ENCODE results near the gene RAB11FIP4.

RAB11FIP4 gene

DNA sequence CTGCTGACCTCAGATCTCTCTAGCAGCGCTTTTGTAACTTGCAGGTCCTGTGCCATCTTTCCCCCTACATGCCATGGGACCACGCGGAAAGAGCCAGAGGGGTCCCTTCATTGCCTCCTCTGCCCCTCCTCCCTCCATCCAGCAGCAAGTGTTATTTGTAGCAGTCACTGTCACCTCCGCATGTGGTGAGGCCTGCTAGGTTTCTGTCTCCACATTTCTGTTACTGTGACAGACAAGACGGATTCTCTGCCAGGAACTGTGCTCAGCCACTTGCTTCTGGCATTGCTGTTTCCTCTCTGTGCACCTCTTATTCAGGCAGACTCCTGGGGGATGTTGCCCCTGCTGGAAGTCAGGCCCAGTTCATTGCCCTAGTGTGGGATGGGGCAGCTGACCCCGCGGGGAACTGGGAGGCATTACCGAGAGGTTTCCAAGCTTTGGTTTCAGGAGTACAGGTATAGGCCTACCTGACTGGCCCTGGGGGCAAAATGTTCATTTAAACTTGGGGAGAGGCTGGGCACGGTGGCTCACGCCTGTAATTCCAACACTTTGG lies 61.2 kb downstream of the RAB11FIP4 start:
- in situ Hi-C loops (cut with MboI; ENCODE audit: low sequenced_read_pairs): no loop called here

DNA sequence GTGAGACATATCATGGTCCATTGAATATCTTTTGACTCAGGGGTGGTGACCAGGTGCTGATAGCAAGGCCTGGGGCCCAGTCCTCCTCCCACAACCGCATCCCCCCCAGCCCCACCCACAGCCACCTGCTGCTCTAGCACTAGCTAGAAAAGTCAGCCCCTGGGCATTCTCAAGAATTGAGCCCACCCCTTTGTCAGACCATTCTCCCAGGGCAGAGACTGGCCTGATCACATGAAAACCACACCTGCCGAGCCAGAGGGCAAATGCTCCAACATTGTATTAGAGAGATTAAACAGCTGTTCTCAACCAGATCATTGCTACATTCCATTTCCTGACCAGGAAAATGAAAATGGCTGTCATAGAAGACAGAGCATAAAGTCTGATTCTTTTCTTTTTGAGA lies 62.4 kb downstream of the RAB11FIP4 start:
- in situ Hi-C loops (cut with MboI; ENCODE audit: low sequenced_read_pairs): no loop called here

DNA sequence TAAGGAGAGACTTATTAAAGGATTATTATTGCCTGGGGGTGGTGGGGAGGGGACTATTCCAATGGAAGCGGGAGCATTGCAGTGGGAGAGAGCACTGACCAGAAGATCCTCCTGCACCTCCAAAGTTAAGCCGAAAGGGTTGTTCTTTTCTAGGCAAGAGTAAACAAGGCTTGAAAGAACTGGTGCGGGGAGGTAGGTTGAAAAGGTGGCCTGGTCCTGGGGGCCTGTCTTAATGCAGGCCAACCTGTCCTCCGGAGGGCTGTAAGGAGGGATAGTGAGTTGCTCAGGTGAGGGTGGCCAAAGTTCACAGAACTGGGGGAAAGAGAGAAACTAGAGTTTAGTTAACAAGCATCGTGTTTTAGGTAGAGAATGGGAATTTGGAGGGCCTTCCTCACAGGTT lies 65.3 kb downstream of the RAB11FIP4 start:
- in situ Hi-C loops (cut with MboI; ENCODE audit: low sequenced_read_pairs): no loop called here

DNA sequence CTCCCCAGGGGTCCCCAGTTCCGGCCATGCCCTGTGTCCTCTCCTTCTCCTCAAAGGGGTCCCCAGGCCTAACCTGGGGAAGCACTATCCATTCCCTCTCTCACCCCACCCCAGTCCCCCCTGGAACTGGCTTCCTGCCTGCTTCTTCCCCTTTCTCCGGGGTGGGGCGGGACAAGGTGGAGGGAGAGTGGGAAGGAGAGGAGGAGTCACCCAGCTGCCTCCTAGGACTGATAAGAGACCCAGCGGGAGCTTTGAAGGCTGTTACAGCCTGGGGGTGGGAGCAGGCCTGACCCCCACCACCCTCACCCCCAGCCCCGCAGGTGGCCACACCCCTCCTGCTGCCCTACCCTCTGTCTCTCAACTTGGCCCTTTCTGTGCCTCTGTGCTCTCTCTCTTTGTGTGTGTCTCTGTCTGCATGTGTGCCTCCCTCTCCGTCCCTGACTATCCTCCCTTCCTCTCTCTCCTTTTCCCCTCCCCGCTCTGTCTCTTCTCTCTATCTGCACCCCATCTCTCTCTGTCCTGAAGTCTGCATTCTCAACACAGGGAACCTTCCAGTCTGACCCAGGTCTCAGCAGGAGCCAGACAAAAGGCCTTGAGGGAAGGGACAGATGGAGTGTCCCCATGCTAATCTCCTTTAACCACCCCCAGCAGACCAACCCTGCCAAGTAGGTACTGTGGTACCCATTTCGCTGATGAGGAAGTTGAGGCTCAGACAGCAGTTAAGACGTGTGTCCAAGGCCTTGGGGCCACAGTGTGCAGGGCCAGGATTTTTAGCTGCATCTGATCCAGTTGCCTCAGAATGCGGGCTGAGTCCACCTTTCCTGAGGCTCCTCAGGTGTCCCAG lies 66.1 kb downstream of the RAB11FIP4 start:
- in situ Hi-C loops (cut with MboI; ENCODE audit: low sequenced_read_pairs): no loop called here

DNA sequence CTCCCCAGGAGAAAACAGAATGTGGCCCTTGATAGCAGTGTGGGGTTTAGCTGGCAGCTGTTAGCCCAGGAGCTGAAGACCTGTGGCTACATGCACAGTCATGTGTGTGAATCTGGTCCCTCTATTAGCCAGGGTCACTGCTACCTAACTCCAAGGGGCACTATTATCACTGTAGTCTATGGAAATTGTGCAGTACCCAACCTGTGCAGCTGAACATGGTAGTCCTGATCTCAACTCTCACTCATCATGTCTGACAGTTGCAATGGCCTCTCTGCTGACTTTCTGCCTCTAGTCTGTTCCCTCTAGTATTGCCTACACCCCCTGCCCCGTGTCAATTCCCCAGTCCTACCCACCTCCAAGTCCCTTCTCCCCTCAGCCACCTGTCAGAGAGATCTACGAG lies 67.4 kb downstream of the RAB11FIP4 start:
- in situ Hi-C loops (cut with MboI; ENCODE audit: low sequenced_read_pairs): no loop called here

DNA sequence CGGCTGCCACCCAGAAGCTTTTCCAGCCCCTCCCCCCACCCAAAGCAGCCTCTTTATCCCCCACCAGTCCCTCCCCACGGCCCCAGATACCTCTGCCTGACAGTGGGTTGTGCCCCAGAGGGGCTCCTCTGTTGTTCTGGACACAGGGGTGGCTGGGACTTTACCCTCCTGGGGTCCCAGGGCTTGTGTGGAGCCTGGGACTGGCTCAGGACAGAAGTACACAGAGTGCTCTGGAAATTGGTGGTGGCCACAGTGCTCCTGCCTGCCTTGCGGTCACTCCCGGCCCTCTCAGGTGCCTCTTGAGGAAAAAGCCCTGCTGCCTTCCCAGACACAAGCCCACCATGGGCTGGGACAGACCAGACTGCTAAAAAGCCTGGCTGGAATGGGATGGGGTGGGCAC lies 68.2 kb downstream of the RAB11FIP4 start:
- in situ Hi-C loops (cut with MboI; ENCODE audit: low sequenced_read_pairs): no loop called here

DNA sequence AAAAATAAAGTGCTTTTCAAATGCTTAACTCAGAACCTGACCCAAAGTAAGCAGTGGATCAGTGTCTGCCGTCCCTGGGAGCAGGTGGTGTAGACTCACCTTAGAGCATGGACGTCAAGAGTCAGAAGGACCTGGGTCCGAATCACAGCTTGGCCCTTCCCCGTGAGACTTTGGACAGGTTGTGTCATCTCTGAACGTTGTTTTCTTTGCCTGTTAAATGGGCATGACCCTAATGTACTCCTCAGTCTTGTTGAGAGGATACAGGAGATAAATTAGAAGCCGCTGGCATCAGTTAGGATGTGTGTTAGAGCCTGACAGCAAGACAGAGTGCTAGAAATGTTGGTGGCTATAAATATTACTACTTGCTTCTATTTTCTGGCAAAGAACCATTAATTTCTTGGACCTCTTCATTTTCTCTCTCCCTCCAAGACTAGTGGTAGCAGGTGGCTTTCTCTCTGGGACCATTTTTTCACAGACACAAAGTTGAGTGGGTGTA lies 68.8 kb downstream of the RAB11FIP4 start:
- in situ Hi-C loops (cut with MboI; ENCODE audit: low sequenced_read_pairs): no loop called here

DNA sequence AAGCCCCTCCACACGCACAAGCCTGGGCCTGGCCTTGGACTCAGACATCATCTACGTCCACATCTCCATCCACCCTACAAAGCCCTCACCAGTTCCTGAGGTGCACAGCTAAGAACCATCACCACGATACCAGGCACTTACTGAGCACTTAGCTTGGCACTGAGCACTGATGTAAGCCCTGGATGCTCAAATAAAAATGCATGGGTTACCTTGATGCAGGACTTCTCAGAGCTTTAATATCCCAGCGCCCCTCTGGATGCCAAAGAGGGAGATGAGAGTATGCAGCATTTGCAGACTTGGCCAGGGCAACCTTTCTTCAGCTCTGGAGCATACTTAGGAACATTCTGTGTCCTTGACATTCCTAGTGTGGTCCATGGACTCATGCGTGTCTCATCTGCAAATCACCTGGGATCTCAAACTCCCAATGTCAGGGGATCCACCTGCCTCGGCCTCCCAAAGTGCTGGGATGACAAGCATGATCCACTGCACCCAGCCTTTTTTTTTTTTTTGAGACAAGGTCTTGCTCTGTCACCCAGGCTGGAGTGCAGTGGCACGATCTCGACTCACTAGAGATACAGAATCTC lies 69.8 kb downstream of the RAB11FIP4 start:
- in situ Hi-C loops (cut with MboI; ENCODE audit: low sequenced_read_pairs): no loop called here

DNA sequence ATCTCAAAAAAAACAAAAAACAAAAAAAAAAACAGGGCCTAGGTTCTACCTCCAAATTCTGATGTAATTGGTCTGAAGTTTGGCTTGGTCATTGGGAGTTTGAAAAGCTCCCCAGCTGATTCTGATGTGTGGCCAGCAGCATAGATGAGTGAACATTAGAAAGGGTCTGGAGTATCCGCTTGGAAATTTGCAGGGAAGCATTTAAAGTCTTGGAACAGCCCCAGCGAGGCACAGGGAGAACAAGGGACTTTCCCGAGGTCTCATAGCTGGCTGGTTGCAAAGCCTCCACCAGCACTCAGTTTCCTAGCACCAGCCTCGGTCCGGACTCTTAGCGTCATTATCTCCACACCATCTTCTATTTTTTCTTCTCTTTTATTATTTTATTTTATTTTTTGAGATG lies 70.8 kb downstream of the RAB11FIP4 start:
- in situ Hi-C loops (cut with MboI; ENCODE audit: low sequenced_read_pairs): no loop called here

DNA sequence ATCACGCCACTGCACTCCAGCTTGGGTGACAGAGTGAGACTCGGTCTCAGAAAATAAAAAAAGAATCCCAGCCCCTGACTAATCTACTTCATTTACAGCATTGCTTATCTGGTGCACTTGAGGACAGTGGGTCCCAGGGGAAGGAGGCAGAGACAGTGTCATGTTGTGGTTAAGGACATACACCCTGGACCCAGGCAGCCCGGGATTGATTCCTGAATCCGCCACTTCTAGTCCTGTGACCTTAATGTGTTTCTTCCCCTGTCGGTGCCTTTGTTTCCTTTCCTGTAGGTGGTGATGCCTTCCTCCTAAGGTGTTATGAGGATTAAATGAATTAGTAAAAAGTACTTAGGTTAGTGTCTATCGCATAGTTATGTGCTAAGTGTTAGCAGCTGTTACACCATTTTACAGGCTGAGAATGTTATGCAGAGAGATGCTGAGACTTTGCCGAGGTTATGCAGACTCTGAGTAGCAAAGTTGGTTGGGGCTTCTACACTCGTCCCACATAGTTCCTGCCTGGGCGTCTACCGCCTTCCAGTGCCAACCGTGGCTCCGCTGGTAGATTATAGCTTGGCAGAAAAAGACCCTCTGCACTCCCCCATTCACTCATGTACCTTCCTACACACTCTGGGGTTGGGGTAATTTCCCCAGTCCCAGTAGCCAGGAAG lies 74.8 kb downstream of the RAB11FIP4 start:
- in situ Hi-C loops (cut with MboI; ENCODE audit: low sequenced_read_pairs): no loop called here

DNA sequence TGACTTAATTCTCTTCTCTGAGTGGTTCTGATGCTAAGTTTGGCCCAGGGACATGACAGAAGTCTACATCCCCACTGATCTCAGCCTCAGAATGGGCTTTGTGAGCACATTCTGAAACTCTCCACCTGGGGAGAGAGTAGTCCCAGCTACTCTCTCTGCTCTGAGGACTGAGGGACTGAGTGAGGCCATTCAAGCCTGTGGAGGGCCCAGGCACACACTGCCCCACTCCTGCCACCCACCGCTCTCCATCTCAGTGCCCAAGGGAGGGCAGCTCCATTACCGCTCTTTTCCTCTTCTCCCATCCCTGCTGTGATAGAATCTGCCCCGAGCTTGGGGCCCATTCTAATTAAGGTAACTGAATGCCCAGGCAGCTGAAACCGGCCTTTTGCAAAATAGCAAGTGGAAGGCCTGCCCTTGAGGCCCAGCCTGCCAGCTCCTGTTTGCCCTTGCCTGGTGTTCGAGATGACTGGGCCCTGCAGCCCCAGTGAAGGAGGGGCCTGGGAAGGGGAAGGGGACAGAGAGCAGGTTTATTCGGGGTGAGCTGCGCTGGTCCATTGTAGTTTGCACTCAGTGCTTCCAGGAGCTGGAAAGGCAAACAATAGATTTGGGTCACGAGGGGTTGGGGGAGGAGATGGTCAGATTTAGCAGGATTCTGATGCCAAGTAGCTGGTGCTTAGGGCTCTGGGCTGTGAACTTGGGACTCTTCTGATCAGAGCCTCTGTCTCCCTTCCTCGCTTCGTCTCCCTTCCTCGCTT lies 76.2 kb downstream of the RAB11FIP4 start:
- in situ Hi-C loops (cut with MboI; ENCODE audit: low sequenced_read_pairs): no loop called here

DNA sequence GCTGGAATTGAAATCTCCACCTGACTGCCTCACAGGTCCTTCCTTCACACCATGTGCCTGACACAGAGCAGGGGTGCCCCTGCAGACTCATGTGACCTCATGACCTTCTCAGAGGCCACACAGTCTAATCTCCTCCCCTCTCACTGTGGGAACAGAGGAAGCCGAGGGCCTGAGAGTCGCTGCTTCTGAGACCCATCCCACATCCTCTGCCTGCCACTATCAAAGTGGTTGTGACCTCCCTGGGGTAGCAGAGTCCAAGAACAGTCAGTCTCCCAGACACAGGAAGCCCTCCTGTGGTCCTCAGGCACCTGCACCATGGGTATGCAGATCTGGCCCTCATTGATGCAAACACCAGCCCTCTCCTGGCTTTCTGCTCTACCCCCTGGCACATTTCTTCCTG lies 78.5 kb downstream of the RAB11FIP4 start:
- in situ Hi-C loops (cut with MboI; ENCODE audit: low sequenced_read_pairs): no loop called here

DNA sequence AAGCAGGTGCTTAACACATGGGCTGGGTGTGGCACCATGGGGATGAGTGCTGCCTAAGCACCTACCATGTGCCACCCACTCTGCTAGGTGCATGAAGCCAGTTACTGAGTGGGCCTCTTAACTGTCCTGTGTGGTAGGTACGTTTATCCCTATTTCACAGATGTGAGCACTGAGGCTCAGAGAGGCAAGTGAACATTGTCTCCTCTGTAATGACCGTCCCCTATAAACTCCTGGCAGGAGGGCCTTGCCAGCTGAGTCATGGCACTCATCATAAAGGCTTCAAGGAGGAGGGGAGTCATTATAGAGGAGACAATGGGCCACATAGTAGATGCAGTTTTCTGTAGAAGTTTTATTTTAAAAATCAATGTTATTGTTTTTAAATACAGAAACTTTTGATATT lies 79.1 kb downstream of the RAB11FIP4 start:
- in situ Hi-C loops (cut with MboI; ENCODE audit: low sequenced_read_pairs): no loop called here

DNA sequence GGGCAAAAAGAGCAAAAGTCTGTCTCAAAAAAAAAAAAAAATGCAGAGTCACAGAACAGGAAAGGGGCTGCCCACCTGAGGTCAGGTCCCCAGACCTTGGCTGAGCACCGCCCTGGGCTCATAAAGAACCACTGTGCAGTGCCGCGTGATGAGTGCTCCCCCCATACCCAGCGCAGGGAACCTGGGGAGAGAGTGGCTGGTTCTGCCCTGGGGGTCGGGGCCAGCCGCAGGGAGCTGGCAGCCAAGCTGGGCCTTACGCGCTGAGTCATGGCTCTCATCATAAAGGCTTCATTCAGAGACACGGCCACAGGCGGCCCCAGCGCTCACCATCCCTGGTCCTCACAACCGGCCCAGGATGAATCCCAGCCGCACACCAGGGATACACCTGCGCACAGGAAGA lies 80.7 kb downstream of the RAB11FIP4 start:
- in situ Hi-C loops (cut with MboI; ENCODE audit: low sequenced_read_pairs): no loop called here

DNA sequence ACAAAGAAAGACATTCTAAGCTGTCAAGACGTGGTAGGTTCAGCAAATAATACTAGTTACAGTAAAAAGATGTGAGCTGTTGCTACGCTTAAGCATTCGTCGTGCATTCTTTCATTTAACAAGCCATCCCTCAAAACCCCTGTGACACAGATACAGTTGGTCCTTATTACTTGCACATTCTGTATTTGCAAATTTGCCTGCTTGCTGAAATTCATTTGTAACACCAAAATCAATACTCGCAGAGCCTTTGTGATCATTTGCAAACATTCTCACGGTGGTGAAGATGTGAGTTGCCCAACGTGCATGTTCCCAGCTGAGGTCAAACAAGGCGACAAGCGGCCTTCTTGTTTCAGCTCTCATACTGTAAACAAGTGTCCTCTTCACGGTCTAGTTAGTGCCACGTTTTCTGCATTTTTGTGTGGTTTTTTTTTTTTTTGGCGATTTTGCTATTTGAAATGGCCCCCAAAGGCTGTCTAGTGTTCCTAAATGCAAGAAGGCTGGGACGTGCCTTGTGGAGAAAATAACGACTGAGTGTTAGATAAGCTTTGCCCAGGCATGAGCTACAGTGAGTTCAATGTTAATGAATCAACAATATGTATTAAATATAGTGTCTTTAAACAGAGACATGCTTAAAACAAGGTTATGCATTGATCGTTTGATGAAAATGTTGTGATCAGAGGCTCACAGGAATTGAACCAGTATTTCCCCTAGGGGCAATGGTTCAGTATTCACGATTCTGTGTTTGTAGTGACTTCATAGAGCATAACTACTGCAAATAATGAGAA lies 84.1 kb downstream of the RAB11FIP4 start:
- in situ Hi-C loops (cut with MboI; ENCODE audit: low sequenced_read_pairs): no loop called here

DNA sequence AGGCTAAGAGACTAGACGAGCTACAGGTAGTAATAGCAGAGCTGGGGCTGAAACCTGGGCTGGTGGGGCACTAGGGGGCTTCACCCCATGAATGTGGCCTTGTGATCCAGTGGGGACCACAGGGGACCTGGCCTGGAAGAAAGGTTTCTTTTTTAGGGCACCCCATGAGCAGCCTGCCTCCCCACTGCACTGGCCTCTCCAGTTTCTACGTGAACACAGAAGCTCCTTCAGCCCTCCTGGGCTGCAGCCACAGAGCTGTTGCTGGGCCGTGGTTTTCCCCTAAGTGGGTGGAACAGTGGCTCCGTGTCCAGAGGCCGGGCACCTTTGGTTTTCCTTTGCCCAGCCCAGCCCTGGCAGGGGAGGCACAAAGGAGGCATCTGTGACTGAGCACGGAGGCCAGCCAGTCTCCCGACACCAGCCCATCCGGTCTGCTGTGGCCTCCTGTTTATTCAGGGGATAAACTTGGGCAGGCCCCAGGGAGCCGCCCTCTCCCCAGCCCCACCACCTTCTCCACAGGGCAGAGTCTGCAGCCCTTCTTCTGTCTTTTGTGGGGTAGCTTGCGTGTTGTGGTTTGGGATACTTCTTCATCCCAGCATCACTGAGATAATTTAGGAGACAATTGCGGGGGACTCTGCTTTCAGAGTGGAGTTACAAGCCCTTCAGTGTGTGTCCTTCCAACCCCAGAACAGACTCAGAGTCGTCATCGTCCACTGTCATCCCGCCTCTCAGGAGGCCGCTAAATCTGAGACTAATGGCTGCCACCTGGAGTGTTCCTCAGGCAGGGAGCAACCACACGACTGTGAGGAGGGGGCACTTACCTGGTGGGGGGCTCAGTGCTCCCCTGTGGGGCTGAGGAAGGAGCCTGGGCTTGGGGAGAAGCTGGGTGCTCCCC lies 85.3 kb downstream of the RAB11FIP4 start:
- in situ Hi-C loops (cut with MboI; ENCODE audit: low sequenced_read_pairs): no loop called here

DNA sequence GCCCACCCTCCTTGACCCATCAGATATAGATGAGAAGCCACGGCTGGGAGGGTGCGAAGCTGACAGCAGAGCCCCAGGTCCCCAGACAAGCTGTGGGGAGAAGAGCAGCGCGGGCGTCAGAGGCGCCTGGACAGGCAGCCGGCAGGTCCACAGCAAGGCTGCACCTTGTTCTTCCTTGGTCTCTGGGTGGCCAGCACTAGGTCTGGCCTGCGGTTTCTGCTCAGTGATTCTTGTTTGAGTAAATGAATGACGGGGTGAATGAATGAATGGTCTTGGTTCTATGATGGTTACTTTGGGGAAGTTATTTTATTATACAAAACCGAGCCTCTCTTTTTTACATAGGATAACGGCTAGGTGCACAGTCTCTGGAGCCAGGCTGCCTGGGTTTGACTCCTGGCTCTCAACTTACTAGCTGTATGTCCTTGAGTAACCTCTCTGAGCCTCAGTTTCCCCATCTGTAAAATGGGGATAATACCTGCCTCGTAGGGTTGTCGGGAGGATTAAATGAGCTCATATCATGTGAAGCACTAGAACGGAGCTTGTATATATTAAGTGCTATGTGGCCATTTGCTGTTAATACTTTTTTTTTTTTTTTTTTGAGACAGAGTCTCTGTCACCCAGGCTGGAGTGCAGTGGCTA lies 86.1 kb downstream of the RAB11FIP4 start:
- in situ Hi-C loops (cut with MboI; ENCODE audit: low sequenced_read_pairs): no loop called here

DNA sequence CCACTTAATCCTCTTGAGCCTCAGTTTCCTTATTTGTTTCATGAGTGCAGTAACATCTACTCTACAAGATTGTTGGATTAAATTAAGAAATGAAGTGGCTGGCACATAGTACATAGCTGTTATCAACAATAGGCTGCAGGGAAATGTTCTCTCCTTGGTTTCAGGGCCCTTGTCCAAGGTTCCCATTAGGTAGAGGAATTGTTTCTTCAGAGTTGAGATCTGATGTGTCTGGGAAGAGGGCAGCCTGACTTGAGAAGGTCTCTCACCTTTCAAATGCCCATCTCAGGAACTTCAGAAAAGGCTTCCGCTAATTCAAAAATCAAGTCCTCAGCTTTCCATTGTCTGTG lies 87.6 kb downstream of the RAB11FIP4 start:
- in situ Hi-C loops (cut with MboI; ENCODE audit: low sequenced_read_pairs): no loop called here

DNA sequence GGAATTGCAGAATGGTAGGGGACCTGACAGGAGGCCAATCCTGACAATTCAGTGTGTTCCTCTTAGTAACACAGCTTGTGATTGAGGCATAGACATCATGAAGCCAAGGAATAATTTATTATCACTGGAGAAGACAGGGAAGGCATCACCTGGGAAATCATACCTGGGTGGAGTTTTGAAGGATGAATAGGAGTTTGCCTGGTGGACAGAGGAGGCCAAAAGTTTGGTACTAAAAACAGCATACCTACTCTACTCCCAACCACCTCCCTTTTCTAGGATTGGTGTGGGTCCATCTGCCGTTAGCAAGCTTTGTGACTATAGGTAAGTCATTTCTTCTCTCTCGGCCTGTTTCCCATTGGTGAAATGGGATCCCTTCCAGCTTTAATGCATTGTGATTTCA lies 88.0 kb downstream of the RAB11FIP4 start:
- in situ Hi-C loops (cut with MboI; ENCODE audit: low sequenced_read_pairs): no loop called here

Measured in HL-60/S4 treated with retinoic acid at 250 ng/mL for 4 days and 3 days (cell line).